ENCODE results near the gene GHITM. TPM values are rescaled to one million over a fixed set of nuclear protein-coding genes. Genes with fewer than 3 reads are reported as not detected.

Gene GHITM
- total and polyA plus RNA-seq, 2 of the 4 experiments (the other 2 are of a cell fraction) = 103 to 185 TPM

GRCh38 chr10:84095811-84096497, 43.4 kb upstream of the GHITM start:
- Histone ChIP-seq H2BK20ac (ENCODE audit: low read depth, low read length) (no peak overlapping the region), H3K4me3 (ENCODE audit: insufficient read depth, low read depth, low read length) (no peak overlapping the region), H2AK9ac (replicated peaks; ENCODE audit: low read depth, low read length, poor library complexity) (no peak overlapping the region), H3K23ac (ENCODE audit: low read depth, low read length) (no peak overlapping the region), H4K8ac (ENCODE audit: low read depth in 2 of 2, low read length in 2 of 2) (no peak overlapping the region), H3K9ac (ENCODE audit: low read depth, low read length) (no peak overlapping the region), H3K14ac (replicated peaks; ENCODE audit: low read depth, low read length) (no peak overlapping the region), H4K20me1 (ENCODE audit: insufficient read depth, low read length) (no peaks in the 10 kb centered on the region), H3K4me2 (ENCODE audit: low read depth, low read length) (no peak overlapping the region), H4K5ac (ENCODE audit: low read depth, low read length) (no peak overlapping the region), H3K9me1 (ENCODE audit: insufficient read depth, low read length) (no peaks in the 10 kb centered on the region), H3K4ac (ENCODE audit: low read depth, low read length) (no peak overlapping the region), H3K9me3 (ENCODE audit: control insufficient read depth, insufficient read depth, low read length) (no peaks in the 10 kb centered on the region), H3K56ac (ENCODE audit: extremely low read depth, insufficient read depth, low read length) (no peak overlapping the region), H3K27ac (ENCODE audit: insufficient read depth, low read length) (no peak overlapping the region), H2BK5ac (ENCODE audit: low read depth, low read length, poor library complexity, severe bottlenecking) (no peak overlapping the region), H3K4me1 (ENCODE audit: control insufficient read depth, insufficient read depth, low read length) (no peaks in the 10 kb centered on the region), H2BK120ac (ENCODE audit: low read depth, low read length) (no peak overlapping the region), H3K36me3 (ENCODE audit: control insufficient read depth, insufficient read depth, low read length) (no peaks in the 10 kb centered on the region), H3K27me3 (ENCODE audit: control insufficient read depth, insufficient read depth, low read length) (no peaks in the 10 kb centered on the region), H3K18ac (ENCODE audit: low read depth, low read length) (no peak overlapping the region), H2AK5ac (ENCODE audit: low read depth, low read length) (no peak overlapping the region), H2BK15ac (ENCODE audit: low read depth, low read length) (no peak overlapping the region), H3K79me1 (ENCODE audit: low read depth in 1 of 2, low read length in 2 of 2) (no peaks in the 10 kb centered on the region), H2AFZ (replicated peaks; ENCODE audit: low read length, poor library complexity) (no peak overlapping the region), H4K91ac (ENCODE audit: insufficient read depth, low read depth, low read length) (no peak overlapping the region)
- TF ChIP-seq USF2 (IDR thresholded peaks at IDR 0.05; ENCODE audit: low read depth, low read length) (no peak), MAZ (IDR thresholded peaks at IDR 0.05; ENCODE audit: borderline replicate concordance, low read depth, low read length) (no peak), RAD21 (IDR thresholded peaks at IDR 0.05; ENCODE audit: low read length) (no peak), RCOR1 (IDR thresholded peaks at IDR 0.05; ENCODE audit: insufficient replicate concordance, low read length) (no peak), FOS (IDR thresholded peaks at IDR 0.05; ENCODE audit: low read depth, low read length) (no peak), POLR2A (IDR thresholded peaks at IDR 0.05; ENCODE audit: low read depth, low read length) (no peak), CEBPB (IDR thresholded peaks at IDR 0.05; ENCODE audit: low read depth, low read length) (no peak), RFX5 (IDR thresholded peaks at IDR 0.05; ENCODE audit: low read depth, low read length) (no peak), ELK1 (IDR thresholded peaks at IDR 0.05; ENCODE audit: borderline replicate concordance, low read depth, low read length) (no peak), MAFK (IDR thresholded peaks at IDR 0.05; ENCODE audit: low read depth, low read length) (no peak), SMC3 (IDR thresholded peaks at IDR 0.05; ENCODE audit: low read depth, low read length) (no peak), NFE2L2 (IDR thresholded peaks at IDR 0.05; ENCODE audit: low read depth, low read length) (no peak), MXI1 (IDR thresholded peaks at IDR 0.05; ENCODE audit: borderline replicate concordance, low read depth, low read length) (no peak), CHD1 (IDR thresholded peaks at IDR 0.05; ENCODE audit: low read depth, low read length) (no peak), BHLHE40 (IDR thresholded peaks at IDR 0.05; ENCODE audit: low read depth, low read length) (no peak)
- no CpG with 5 or more reads among the region's 4 CpGs for WGBS, 2 experiments (ENCODE audit: extremely low coverage in 2 of 2, insufficient read length in 1 of 2)
- ATAC-seq (ENCODE audit: low read depth) (no peak), DNase-seq (no peak)
- ChIA-PET POLR2A (ENCODE audit: unreplicated experiment) (no interaction called here), CTCF (interaction anchor here (0.6 kb wide), 1 partner anchor 1341 kb away, joined by 3 read pairs; no protein-coding TSS in a partner anchor)
- intact Hi-C loops (cut with micrococcal nuclease) = loop anchor here (5.0 kb wide), 2 partner anchors 224 to 1299 kb away; no protein-coding TSS in a partner anchor
- no TSS peak for BruUV-seq (replicated peaks)
- in situ Hi-C loops (cut with MboI; ENCODE audit: low sequenced_read_pairs) = no loop called here
- dilution Hi-C loops (cut with HindIII; ENCODE audit: low sequenced_read_pairs, unreplicated experiment) = no loop called here
